K562 (cell line): ENCODE data around the gene BTLA. TPM values are rescaled to one million over a fixed set of nuclear protein-coding genes. Genes with fewer than 3 reads are reported as not detected.

Source experiments
- ATAC-seq: fragments of 200-7000 bp; cut with Tn5 transposase; 3 replicates; pipeline ENCODE4 v1.9.1; 2020; ENCODE audit warnings: moderate library complexity
- BruUV-seq: library from RNA; stranded (reverse); fragments of 400-500 nt; replicated peaks from 2 replicates; lab custom pipeline; 2021; lab: Mats Ljungman, UMichigan
- CTCF ChIA-PET: fragments of 300-600 bp; formaldehyde crosslinking; extraction: SDS; loops from one replicate; lab custom pipeline; 2021; ENCODE audit warnings: low intra/inter-chr PET ratio; lab: Yijun Ruan, JAX
- POLR2A ChIA-PET: fragments of 300-600, 350-650 bp; sonication (Branson Sonifier 250); formaldehyde crosslinking; extraction: SDS; loops from one replicate; lab custom pipeline; 2021; ENCODE audit warnings: antibody characterized with exemption, inconsistent platforms; lab: Yijun Ruan, JAX
- DNase-seq, 4 experiments: peaks; one replicate each; pipeline versions ENCODE4 v3.0.0 to v3.0.0-alpha.2; 2011 to 2018; ENCODE audit warnings: low spot score in 3 of 4, mixed read lengths in 3 of 4; ENCODE audit errors: extremely low read depth in 1 of 4
- FAIRE-seq: peaks from 2 replicates; lab custom pipeline; 2011; peaks lifted over from hg19 to GRCh38; lab: Jason Lieb, UNC
- H2AFZ ChIP-seq: 2 replicates; pipeline ENCODE4 v1.6.0; 2011; ENCODE audit warnings: low read depth, low read length, control low read depth, inconsistent platforms
- H3K27ac ChIP-seq: fragments of 200-600 bp; 3 replicates; pipeline ENCODE4 v1.8.0; 2011; ENCODE audit warnings: low read depth, mild to moderate bottlenecking, control low read depth, inconsistent platforms, low read length, moderate library complexity, mixed read lengths; ENCODE audit errors: extremely low read depth
- H3K27me3 ChIP-seq, 2 experiments: fragments of 300-600 bp in 1 of 2; 2 replicates in 1 of 2; 3 replicates in 1 of 2; pipeline versions ENCODE4 v1.6.0 to v1.8.0; 2011; ENCODE audit warnings: inconsistent platforms in 2 of 2, low read length in 2 of 2, mild to moderate bottlenecking in 1 of 2, mixed read lengths in 1 of 2, moderate library complexity in 1 of 2; ENCODE audit not compliant: control insufficient read depth in 2 of 2, insufficient read depth in 2 of 2
- H3K36me3 ChIP-seq: fragments of 300-600 bp; 3 replicates; pipeline ENCODE4 v1.8.0; 2011; ENCODE audit warnings: mild to moderate bottlenecking, low read length, inconsistent platforms; ENCODE audit not compliant: control insufficient read depth, insufficient read depth
- H3K4me1 ChIP-seq, 2 experiments: fragments of 200-600 bp in 1 of 2; replicated peaks in 1 of 2; 2 replicates in 1 of 2; 3 replicates in 1 of 2; pipeline versions ENCODE4 v1.5.1 to v1.8.0; 2011; ENCODE audit warnings: inconsistent platforms in 2 of 2, low read length in 2 of 2, mild to moderate bottlenecking in 1 of 2, mixed read lengths in 1 of 2, moderate library complexity in 1 of 2; ENCODE audit not compliant: control insufficient read depth in 2 of 2, insufficient read depth in 2 of 2
- H3K4me2 ChIP-seq: 2 replicates; pipeline ENCODE4 v1.6.1; 2011; ENCODE audit warnings: low read length, control low read depth, inconsistent platforms, mixed read lengths; ENCODE audit not compliant: insufficient read depth
- H3K4me3 ChIP-seq: fragments of 200-600 bp; sonication (generic), shearing (Covaris generic); 2 replicates; pipeline ENCODE4 v1.5.1; 2016; ENCODE audit warnings: control low read depth, inconsistent platforms
- H3K79me2 ChIP-seq: fragments of 200-600 bp; 3 replicates; pipeline ENCODE4 v1.8.0; 2011; ENCODE audit warnings: low read length, inconsistent platforms; ENCODE audit not compliant: control insufficient read depth, insufficient read depth
- H3K9ac ChIP-seq, 2 experiments: 2 replicates each; pipeline versions ENCODE4 v1.6.0 to v1.6.1; 2011; ENCODE audit warnings: low read depth in 2 of 2, low read length in 2 of 2, control low read depth in 1 of 2, inconsistent platforms in 1 of 2, mild to moderate bottlenecking in 1 of 2, mixed read lengths in 1 of 2; ENCODE audit not compliant: insufficient read depth in 1 of 2
- H3K9me1 ChIP-seq: one replicate; pipeline ENCODE4 v1.6.0; 2011; ENCODE audit warnings: inconsistent platforms, mild to moderate bottlenecking, low read length, moderate library complexity; ENCODE audit not compliant: control insufficient read depth, insufficient read depth
- H3K9me3 ChIP-seq: replicated peaks from 2 replicates; pipeline ENCODE4 v1.5.1; 2011; ENCODE audit warnings: low read depth, low read length, inconsistent platforms; ENCODE audit not compliant: control insufficient read depth, insufficient read depth
- H4K20me1 ChIP-seq: replicated peaks from 2 replicates; pipeline ENCODE4 v1.6.1; 2011; ENCODE audit warnings: low read length, inconsistent platforms, mixed read lengths; ENCODE audit not compliant: control insufficient read depth, insufficient read depth
- HNRNPUL1 ChIP-seq: fragments of 200-400 bp; formaldehyde crosslinking; IDR thresholded peaks from 2 replicates; pipeline ENCODE4 v1.6.1; 2017; ENCODE audit warnings: low read length
- LARP7 ChIP-seq: fragments of 450-650 bp; IDR thresholded peaks from 2 replicates; pipeline ENCODE4 v1.6.1; 2016
- TCFL5 ChIP-seq: fragments of 250-450 bp; sonication (Bioruptor Pico); conservative IDR thresholded peaks from 2 replicates; pipeline ENCODE4 v1.6.1; 2021; ENCODE audit warnings: mild to moderate bottlenecking, moderate library complexity, matching md5 sums
- TEAD1 ChIP-seq, 2 experiments: fragments of 450-650 bp in 1 of 2; sonication (generic) in 1 of 2; formaldehyde crosslinking; IDR thresholded peaks; 2 replicates each; pipeline versions ENCODE4 v1.4.0 to v1.8.0; 2020 to 2022; ENCODE audit warnings: mild to moderate bottlenecking in 2 of 2, missing genetic modification reagents in 1 of 2
- ZBTB1 ChIP-seq: sonication (generic); formaldehyde crosslinking; IDR thresholded peaks from 2 replicates; pipeline ENCODE4 v1.8.1; 2023; ENCODE audit warnings: missing genetic modification reagents, low read depth, mild to moderate bottlenecking, borderline replicate concordance
- ZBTB8A ChIP-seq: fragments of 450-650 bp; IDR thresholded peaks from 2 replicates; pipeline ENCODE4 v1.6.1; 2018; ENCODE audit warnings: mild to moderate bottlenecking, moderate library complexity; ENCODE audit not compliant: partially characterized antibody
- ZNF217 ChIP-seq: sonication (generic); formaldehyde crosslinking; IDR thresholded peaks from 2 replicates; pipeline ENCODE4 v1.8.0; 2022; ENCODE audit warnings: mild to moderate bottlenecking, missing genetic modification reagents
- ZNF584 ChIP-seq: fragments of 200-800 bp; sonication (Bioruptor generic); IDR thresholded peaks from 2 replicates; pipeline ENCODE4 v1.6.1; 2016; ENCODE audit warnings: low read depth, mild to moderate bottlenecking, missing genetic modification characterization, missing compliant biosample characterization
- ZNF699 ChIP-seq: fragments of 250-450 bp; sonication (Bioruptor Pico); IDR thresholded peaks from 2 replicates; pipeline ENCODE4 v1.8.0; 2021; ENCODE audit warnings: mild to moderate bottlenecking, moderate library complexity; ENCODE audit not compliant: insufficient replicate concordance
- WGBS: fragments of 100-300 bp; shearing (Covaris generic); methylation state at CpG from one replicate; pipeline ENCODE4 v1.1.6; 2016; ENCODE audit warnings: low coverage, mixed read lengths; ENCODE audit not compliant: insufficient coverage; ENCODE audit errors: missing lambda C conversion rate; 5-methylcytosine and 5-hydroxymethylcytosine counted together
- in situ Hi-C: fragments of 300-500 bp; cut with MboI; formaldehyde crosslinking; loops from 4 replicates; pipeline ENCODE4 v1.15.0; 2018; ENCODE audit warnings: inconsistent platforms, mixed read lengths
- intact Hi-C: fragments of 100-400 bp; cut with micrococcal nuclease; formaldehyde crosslinking; loops from 2 replicates; pipeline ENCODE4 v1.14.2; 2022
- polyA plus RNA-seq, 8 experiments: library from polyadenylated mRNA; depleted of rRNA in 4 of 8; stranded (reverse) in 5 of 8; unstranded in 3 of 8; fragments of >200 nt; fragmentation: Nextera tagmentation in 2 of 8; fragmentation: Illumina TruSeq in 1 of 8; extraction: Ambion mirVana in 2 of 8; extraction: Trizol in 1 of 8; gene quantifications; 2 replicates each; pipeline versions ENCODE4 v1.2.1 to v1.2.3, GENCODE V29; 2011 to 2014; ENCODE audit warnings: inconsistent platforms in 1 of 8, missing spikeins in 1 of 8
- total RNA-seq, 7 experiments: library from RNA; depleted of rRNA in 6 of 7; stranded (reverse); fragments of >200 nt in 6 of 7; fragmentation: Illumina TruSeq in 2 of 7; extraction: Trizol in 2 of 7; gene quantifications; 2 replicates each; pipeline versions ENCODE4 v1.2.1 to v1.2.3, GENCODE V29; 2011 to 2021; ENCODE audit warnings: low replicate concordance in 1 of 7
- TF ChIP-seq, protein P1 (sequence below): fragments of 250-450 bp; sonication (Bioruptor Pico); IDR thresholded peaks from 2 replicates; pipeline ENCODE4 v1.5.0; 2020; ENCODE audit warnings: mild to moderate bottlenecking
- TF ChIP-seq, protein P2 (sequence below): fragments of 450-650 bp; formaldehyde crosslinking; IDR thresholded peaks from 2 replicates; pipeline ENCODE4 v1.4.0; 2020; ENCODE audit warnings: mild to moderate bottlenecking, moderate library complexity

The BTLA gene
- total and polyA plus RNA-seq, 9 of the 15 experiments (the other 6 are each of a cell fraction or from before 2014, with no cell fraction given), result 0.22 TPM; not detected in 8

DNA sequence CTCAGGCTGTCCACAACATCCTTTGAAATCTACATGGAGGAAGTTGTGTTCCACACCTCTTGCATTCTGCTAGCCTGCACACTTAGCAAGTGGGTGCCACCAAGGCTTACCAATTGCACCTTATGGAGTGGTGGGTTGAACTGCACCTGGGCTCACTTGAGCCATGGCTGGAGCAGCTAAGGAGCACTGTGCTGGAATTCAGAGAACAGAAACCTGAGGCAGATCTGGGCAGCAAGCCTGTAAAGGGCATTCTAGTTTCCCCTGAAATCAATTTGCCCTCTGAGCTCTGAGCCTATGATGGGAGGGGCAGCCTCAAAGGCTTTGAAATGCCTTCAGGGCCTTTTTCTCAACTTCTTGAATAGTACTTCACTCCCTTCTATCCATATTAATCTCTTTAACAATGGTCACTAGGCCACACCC, 18.0 kb downstream of the BTLA start (continued):
- TF ChIP-seq ZNF584 (CRISPR knock-in tag) (no peak), TCFL5 (CRISPR knock-in tag) (no peak), LARP7 (no peak), HNRNPUL1 (no peak), ZBTB1 (no peak), ZNF699 (CRISPR knock-in tag) (no peak)
- TF ChIP-seq, protein P1, sequence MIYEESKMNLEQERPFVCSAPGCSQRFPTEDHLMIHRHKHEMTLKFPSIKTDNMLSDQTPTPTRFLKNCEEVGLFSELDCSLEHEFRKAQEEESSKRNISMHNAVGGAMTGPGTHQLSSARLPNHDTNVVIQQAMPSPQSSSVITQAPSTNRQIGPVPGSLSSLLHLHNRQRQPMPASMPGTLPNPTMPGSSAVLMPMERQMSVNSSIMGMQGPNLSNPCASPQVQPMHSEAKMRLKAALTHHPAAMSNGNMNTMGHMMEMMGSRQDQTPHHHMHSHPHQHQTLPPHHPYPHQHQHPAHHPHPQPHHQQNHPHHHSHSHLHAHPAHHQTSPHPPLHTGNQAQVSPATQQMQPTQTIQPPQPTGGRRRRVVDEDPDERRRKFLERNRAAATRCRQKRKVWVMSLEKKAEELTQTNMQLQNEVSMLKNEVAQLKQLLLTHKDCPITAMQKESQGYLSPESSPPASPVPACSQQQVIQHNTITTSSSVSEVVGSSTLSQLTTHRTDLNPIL (CRISPR knock-in tag), result no peak
- TF ChIP-seq, protein P2, sequence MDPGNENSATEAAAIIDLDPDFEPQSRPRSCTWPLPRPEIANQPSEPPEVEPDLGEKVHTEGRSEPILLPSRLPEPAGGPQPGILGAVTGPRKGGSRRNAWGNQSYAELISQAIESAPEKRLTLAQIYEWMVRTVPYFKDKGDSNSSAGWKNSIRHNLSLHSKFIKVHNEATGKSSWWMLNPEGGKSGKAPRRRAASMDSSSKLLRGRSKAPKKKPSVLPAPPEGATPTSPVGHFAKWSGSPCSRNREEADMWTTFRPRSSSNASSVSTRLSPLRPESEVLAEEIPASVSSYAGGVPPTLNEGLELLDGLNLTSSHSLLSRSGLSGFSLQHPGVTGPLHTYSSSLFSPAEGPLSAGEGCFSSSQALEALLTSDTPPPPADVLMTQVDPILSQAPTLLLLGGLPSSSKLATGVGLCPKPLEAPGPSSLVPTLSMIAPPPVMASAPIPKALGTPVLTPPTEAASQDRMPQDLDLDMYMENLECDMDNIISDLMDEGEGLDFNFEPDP (CRISPR knock-in tag), result no peak

DNA sequence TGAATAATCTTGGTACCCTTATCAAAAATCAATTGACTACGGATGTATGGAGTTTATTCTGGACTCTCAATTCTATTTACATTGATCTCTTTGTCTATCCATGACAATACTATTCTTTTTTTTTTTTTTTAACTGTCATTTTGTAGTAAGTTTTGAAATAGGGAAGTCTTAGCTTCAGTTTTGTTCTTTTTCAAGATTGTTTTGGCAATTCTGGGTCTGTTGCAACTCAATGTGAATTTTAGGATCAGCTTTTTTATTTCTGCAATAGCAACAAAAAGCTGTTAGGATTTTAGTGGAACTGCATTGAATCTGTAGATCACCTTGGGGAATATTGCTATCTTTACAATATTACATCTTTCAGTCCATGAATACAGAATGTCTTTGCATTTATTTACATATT, 21.4 kb downstream of the BTLA start:
- BruUV-seq, result no TSS peak
- intact Hi-C loops (no loop called here), in situ Hi-C loops (no loop called here)
- Histone ChIP-seq H3K9ac (no peak overlapping the region), H3K4me3 (no peak overlapping the region), H3K9me1 (no peaks in the 10 kb centered on the region), H3K4me2 (no peak overlapping the region), H4K20me1 (no peaks in the 10 kb centered on the region), H3K27ac (no peak overlapping the region), H3K4me1 (no peaks in the 10 kb centered on the region), H3K9me3 (no peaks in the 10 kb centered on the region), H3K79me2 (no peaks in the 10 kb centered on the region), H2AFZ (no peak overlapping the region), H3K27me3 (no peaks in the 10 kb centered on the region), H3K36me3 (no peaks in the 10 kb centered on the region)
- POLR2A ChIA-PET, result no interaction called here
- ATAC-seq, result no peak
- no peak for DNase-seq
- WGBS, result 0% methylated on average over 1 of the region's 1 CpG
- CTCF ChIA-PET, result no interaction called here
- FAIRE-seq, result no peak
- TF ChIP-seq ZNF217 (CRISPR knock-in tag) (no peak), TEAD1 (CRISPR knock-in tag; IDR thresholded peaks at IDR 0.05) (no peak), ZBTB8A (no peak)
